DMS53 (cell line): ENCODE measurements around the gene PLEKHM3.

Source experiments
- DNase-seq: peaks from one replicate; lab custom pipeline; 2025; lab: John Stamatoyannopoulos, UW

The PLEKHM3 gene

GRCh38 chr2:207861789-207862188 is 163.5 kb downstream of the PLEKHM3 start:
- DNase-seq: no peak

GRCh38 chr2:207860685-207861084 is 164.6 kb downstream of the PLEKHM3 start:
- DNase-seq: no peak

- DNase-seq: no peak
Observed at GRCh38 chr2:207855591-207855990, 169.7 kb downstream of the PLEKHM3 start.

GRCh38 chr2:207854484-207855440 is 170.6 kb downstream of the PLEKHM3 start:
- no peak for DNase-seq

GRCh38 chr2:207852791-207853190 is 172.5 kb downstream of the PLEKHM3 start:
- no peak for DNase-seq

GRCh38 chr2:207849443-207849842 is 175.9 kb downstream of the PLEKHM3 start:
- no peak for DNase-seq

GRCh38 chr2:207848545-207848928 is 176.8 kb downstream of the PLEKHM3 start:
- no peak for DNase-seq

- DNase-seq: peak; percentile 76
Observed at GRCh38 chr2:207847807-207848544, 177.4 kb downstream of the PLEKHM3 start.

GRCh38 chr2:207847098-207847806 is 178.1 kb downstream of the PLEKHM3 start:
- peak; percentile 47 for DNase-seq

GRCh38 chr2:207845202-207845864 is 180.0 kb downstream of the PLEKHM3 start:
- peak; percentile 88 for DNase-seq

- no peak for DNase-seq
Observed at GRCh38 chr2:207844648-207845047, 180.7 kb downstream of the PLEKHM3 start.

- no peak for DNase-seq
Observed at GRCh38 chr2:207840101-207840500, 185.2 kb downstream of the PLEKHM3 start.

- DNase-seq: no peak
Observed at GRCh38 chr2:207839575-207839974, 185.8 kb downstream of the PLEKHM3 start.

GRCh38 chr2:207839028-207839427 is 186.3 kb downstream of the PLEKHM3 start:
- no peak for DNase-seq

GRCh38 chr2:207836521-207837133 is 188.7 kb downstream of the PLEKHM3 start:
- no peak for DNase-seq

- DNase-seq: no peak
Observed at GRCh38 chr2:207835805-207836204, 189.5 kb downstream of the PLEKHM3 start.

GRCh38 chr2:207833251-207833751 is 192.0 kb downstream of the PLEKHM3 start:
- peak; percentile 58 for DNase-seq

- DNase-seq: no peak
Observed at GRCh38 chr2:207831584-207832248, 193.6 kb downstream of the PLEKHM3 start.

GRCh38 chr2:207830778-207831438 is 194.4 kb downstream of the PLEKHM3 start:
- DNase-seq: no peak
